GM21423 (cell line): ENCODE data around the gene C1QTNF2.

Experiments used
- ATAC-seq: cut with Tn5 transposase; IDR thresholded peaks from one replicate; pipeline ENCODE4 v1.9.1; 2021; ENCODE audit warnings: mild to moderate bottlenecking, moderate library complexity; ENCODE audit not compliant: unreplicated experiment

The C1QTNF2 gene

GRCh38 chr5:160375701-160376100, 5.3 kb upstream of the C1QTNF2 start:
- no peak for ATAC-seq

GRCh38 chr5:160375166-160375565, 4.7 kb upstream of the C1QTNF2 start:
- no peak for ATAC-seq

- ATAC-seq: no peak
These were observed 868 bp upstream of the C1QTNF2 start for GRCh38 chr5:160371294-160371693.

- ATAC-seq: no peak
These were observed 248 bp upstream of the C1QTNF2 start for GRCh38 chr5:160370713-160371034.

GRCh38 chr5:160367885-160368284, 2.5 kb downstream of the C1QTNF2 start:
- no peak for ATAC-seq

GRCh38 chr5:160367261-160367660, 3.2 kb downstream of the C1QTNF2 start:
- ATAC-seq: no peak

- ATAC-seq: no peak
These were observed 4.2 kb downstream of the C1QTNF2 start for GRCh38 chr5:160366230-160366629.

GRCh38 chr5:160363660-160364395, 6.6 kb downstream of the C1QTNF2 start:
- ATAC-seq: no peak

GRCh38 chr5:160363211-160363610, 7.2 kb downstream of the C1QTNF2 start:
- no peak for ATAC-seq

- no peak for ATAC-seq
These were observed 8.7 kb downstream of the C1QTNF2 start for GRCh38 chr5:160361624-160362228.

- ATAC-seq: no peak
These were observed 10.1 kb downstream of the C1QTNF2 start for GRCh38 chr5:160360310-160360709.

GRCh38 chr5:160359816-160360215, 10.6 kb downstream of the C1QTNF2 start:
- ATAC-seq: no peak

GRCh38 chr5:160359242-160359641, 11.2 kb downstream of the C1QTNF2 start:
- no peak for ATAC-seq

- no peak for ATAC-seq
These were observed 12.5 kb downstream of the C1QTNF2 start for GRCh38 chr5:160357861-160358411.

GRCh38 chr5:160357394-160357793, 13.0 kb downstream of the C1QTNF2 start:
- ATAC-seq: no peak

GRCh38 chr5:160356550-160357347, 13.7 kb downstream of the C1QTNF2 start:
- ATAC-seq: no peak

GRCh38 chr5:160354666-160355065, 15.8 kb downstream of the C1QTNF2 start:
- ATAC-seq: no peak

- no peak for ATAC-seq
These were observed 17.0 kb downstream of the C1QTNF2 start for GRCh38 chr5:160353379-160353778.

GRCh38 chr5:160352308-160352707, 18.1 kb downstream of the C1QTNF2 start:
- no peak for ATAC-seq

GRCh38 chr5:160349935-160350303, 20.5 kb downstream of the C1QTNF2 start:
- ATAC-seq: no peak

GRCh38 chr5:160349249-160349934, 21.0 kb downstream of the C1QTNF2 start:
- ATAC-seq: no peak
